HG03460 (cell line): Measurements from ENCODE around the gene C1orf167.

ENCODE experiments used
- ATAC-seq: cut with Tn5 transposase; IDR thresholded peaks from one replicate; pipeline ENCODE4 v1.9.1; 2021; ENCODE audit not compliant: unreplicated experiment

The C1orf167 gene

GRCh38 chr1:11735854-11736745, 25.9 kb upstream of the C1orf167 start, which contains the start of gene AGTRAP:
Gene AGTRAP (plus strand): TSS chr1:11736136. CDS start chr1:11736209, 73 bp downstream.
- peak; percentile 52 for ATAC-seq

GRCh38 chr1:11736746-11737639, 25.0 kb upstream of the C1orf167 start:
- no peak for ATAC-seq

GRCh38 chr1:11738096-11738495, 23.9 kb upstream of the C1orf167 start:
- no peak for ATAC-seq

- no peak for ATAC-seq
Observed at GRCh38 chr1:11738783-11739182, 23.2 kb upstream of the C1orf167 start.

DNA sequence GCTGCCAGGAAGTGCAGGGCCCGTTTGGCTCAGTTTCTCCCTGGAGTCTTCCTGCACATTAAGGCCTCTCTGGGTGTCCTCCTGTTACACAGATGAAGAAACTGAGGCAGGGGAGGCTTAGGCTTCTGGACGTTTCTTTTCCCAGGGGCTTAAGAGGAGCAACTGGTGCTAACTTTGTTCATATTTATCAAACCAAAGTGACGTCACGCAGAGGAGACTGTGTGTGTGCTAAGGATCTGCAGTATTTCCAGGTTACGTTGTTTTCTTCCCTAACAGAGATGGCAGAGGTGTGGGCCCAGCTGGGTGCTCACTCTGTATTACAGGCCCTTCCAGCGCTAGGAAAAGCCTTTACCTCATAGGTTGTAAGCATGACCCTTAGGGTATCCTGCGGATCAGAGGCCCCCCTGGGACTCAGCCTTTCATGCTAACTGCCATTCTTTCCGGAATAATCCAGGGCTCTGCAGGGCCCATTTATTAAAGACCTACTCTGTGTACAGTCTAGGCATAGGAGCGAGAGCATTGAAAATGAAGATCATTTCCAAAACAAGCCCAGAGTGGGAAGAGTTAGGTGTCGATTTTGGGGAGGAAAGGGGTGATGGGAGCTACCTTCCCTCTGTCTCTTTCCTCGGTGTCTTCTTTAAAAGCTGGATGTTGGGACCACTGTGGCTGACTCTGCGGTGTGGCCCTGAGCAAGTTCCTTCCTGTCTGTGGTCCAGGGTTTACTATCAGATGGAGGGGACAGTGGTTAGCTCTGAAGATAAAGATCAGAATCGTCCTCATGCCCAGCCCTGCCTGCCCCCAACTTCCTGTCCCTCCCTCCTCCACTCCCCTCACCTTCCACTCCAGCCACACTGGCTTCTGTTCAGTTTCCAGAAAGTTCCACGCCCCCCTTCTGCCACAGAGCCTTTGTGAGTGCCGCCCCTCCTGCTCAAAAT, 21.5 kb upstream of the C1orf167 start:
- no peak for ATAC-seq

DNA sequence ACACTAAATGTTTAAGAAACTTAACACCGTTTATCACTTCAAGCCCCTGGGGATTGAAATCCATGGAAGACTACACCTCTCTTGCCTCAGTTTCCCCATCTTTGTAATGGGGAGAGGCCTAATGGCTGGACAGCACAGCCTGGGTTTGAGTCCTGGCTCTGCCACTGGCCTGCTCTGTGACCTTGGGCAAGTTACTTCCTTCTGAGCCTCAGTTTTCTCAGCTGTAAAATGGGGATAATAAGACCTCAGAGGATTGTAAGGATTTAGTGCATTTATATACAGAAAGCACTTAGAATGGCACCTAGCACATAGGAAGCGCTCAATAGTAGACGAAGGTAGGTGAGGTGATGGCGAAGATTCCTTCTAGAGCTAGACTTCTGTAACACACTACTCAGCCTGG, 20.5 kb upstream of the C1orf167 start:
- no peak for ATAC-seq

DNA sequence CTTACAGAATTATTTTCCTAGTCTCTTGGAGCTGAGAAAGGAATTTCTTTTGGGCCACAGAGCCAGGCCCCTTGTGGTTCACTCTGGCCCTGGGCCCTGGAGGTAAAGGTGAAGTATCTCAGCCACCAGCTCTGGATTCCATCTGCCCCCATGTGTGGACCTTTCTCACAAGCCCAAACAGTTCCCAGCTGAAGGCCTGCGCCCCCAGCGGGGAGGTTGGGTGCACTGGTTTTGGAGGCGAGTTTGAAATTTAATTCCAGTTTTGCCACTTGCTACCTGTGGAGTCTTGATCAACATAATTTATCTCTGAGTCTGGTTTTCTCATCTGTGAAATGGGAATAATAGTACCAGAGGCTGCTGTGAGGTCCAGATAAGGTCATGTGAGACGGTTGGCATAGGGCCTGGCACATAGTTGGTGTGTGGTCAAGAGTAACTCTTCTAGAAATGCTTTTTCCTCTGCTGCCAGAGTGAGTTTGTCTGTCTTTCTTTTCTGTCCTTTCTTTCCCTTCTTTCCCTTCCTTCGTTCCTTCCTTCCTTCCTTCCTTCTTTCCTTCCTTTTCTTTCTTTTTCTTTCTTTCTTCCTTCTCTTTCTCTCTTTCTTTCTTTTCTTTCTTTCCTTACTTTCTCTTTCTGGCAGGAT, 20.0 kb upstream of the C1orf167 start:
- ATAC-seq: no peak

- ATAC-seq: no peak
Observed at GRCh38 chr1:11744287-11744686, 17.7 kb upstream of the C1orf167 start.

- ATAC-seq: no peak
Observed at GRCh38 chr1:11746092-11746491, 15.9 kb upstream of the C1orf167 start.

DNA sequence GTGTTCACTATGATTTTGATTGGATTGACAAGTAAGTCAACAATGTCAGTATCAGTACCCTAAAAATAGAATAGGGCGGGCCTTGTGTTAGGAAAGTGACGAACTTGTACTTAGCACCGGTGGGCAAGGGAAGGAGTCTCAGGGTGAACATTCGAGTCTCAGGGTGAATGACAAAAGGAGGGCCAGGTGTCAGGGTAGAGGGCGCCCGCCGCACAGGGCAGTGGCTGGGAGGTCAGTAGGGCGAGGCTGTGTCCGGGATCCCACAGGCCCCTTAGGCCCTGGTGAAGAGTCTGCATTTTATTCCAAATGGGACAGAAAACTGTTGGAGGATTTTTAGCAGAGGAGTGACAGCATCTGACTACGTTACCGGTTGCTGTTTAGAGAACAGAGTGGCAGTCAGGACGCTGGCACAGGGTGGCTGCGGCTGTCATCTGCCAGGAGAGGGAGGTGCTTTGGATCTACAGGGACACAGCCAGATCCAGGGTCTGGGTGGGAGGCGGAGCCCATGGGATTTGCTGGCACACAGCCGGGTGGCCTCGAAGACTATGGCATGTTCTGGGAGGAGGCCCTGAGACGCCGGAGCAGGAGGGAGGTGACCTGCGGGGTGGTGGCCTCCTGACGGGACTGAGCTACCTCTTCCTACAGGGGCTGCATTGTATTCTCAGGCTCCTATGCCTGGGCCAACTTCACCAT, 15.1 kb upstream of the C1orf167 start:
- no peak for ATAC-seq

DNA sequence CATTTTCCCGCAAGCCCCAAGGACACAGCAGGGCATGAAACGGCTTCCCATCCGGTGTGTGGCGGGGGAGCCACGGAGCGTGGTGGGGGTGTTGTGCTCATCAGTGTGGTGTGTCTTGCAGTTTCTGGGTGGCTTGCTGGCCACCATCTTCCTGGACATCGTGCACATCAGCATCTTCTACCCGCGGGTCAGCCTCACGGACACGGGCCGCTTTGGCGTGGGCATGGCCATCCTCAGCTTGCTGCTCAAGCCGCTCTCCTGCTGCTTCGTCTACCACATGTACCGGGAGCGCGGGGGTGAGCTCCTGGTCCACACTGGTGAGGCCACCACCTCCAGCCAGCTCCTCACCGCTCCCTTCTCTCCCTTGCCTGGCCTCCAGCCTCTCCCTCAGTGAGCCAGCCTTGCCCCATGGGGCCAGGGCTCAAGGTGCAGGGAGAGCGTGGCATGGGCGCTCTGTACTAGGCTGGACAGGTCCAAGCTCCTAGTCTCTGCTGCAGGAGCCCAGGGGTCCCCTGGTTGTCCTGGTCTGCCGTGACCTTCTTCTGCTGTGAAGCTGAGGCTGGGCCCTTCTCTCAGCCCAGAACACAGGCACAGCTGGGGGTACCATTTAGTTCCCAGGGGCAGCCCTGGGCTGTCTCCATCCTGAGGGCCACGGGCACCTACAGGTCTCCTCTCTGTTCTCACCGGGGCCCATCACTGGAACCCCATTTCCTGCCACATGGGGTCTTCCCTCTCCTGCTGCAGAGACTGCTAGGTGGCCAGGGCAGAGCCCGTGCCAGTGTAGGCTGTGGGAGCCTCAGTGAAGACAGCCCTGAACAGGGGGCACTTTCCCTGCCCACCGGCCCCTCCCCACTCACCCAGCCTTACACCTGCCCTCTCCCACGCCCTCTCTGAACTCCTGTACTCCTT, 13.4 kb upstream of the C1orf167 start:
- no peak for ATAC-seq

DNA sequence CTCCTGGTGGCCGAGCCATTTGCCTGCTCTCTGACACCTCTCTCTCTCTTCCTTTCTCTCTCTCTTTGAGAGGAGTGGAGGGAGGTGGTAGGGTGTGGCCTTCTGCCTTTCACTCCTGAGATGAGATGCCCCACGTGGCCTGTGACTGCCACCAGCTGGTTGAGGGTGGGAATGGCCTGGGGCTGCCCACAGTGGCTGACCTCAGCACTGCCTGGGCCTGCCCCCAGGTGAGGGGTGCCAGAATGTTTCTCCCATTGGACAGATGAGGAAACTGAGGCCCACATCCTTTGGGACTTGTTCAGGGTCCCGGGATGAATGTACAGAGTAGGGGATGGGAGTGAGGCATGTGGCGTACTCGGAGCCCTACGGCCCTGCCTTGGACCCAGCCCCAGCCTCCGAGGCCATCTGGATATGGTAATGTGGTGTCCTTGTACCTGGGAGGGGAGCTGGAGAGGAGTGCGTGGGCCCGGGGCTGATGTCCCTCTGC, 12.7 kb upstream of the C1orf167 start:
- ATAC-seq: peak; percentile 81

GRCh38 chr1:11749996-11750395, 12.0 kb upstream of the C1orf167 start:
- ATAC-seq: no peak

GRCh38 chr1:11751087-11751486, 10.9 kb upstream of the C1orf167 start:
- ATAC-seq: no peak

DNA sequence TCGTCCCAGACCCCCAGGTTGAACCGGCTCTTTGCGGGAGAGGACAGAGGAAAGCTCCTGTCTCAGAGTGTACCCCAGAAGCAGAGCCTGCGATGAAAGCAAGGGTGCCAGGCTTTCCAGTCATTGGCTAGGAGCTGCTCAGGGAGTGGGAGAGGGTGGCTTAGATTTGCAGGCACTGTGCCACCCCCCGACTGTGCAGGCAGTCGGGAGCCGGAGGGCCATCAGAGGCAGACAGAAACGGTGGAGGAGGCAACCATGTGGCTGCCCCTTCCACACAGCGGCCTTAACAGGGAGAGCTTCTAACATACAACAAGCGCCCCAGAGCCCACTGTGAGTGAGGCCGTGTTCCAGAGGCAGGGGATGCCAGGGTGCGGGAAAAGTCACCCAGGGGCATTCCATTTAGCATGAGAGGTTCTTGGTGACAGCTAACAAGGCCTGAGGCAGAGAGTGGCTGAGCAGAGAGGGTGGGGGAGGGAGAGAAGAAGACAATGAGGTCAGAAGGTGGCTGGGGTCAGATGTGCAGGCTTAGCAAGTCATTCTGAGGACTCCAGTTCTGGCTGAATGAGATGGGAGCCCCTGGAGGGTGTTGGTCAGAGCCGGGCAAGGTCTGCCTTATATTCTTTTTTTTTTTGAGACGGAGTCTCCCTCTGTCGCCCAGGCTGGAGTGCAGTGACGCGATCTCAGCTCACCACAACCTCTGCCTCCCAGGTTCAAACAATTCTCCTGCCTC, 9.5 kb upstream of the C1orf167 start:
- ATAC-seq: no peak

- no peak for ATAC-seq
Observed at GRCh38 chr1:11753555-11754208, 8.3 kb upstream of the C1orf167 start.

DNA sequence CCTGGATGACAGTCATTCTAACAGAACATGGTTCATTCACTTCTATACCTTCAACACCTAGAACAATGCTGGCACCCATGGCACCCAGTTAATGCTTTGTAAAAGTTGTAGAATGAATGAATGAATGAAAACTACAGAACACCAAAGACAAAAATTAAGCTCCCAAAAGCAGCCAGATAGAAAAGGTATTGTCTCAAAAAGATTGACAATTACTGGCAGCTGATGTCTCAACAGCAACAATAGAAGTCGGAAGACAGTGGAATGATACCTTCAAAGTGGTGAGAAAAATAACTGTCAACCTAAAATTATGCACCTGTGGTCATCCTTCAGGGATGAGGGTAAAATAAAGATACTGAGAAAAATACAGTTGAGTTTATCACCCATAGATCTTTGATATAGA, 4.9 kb upstream of the C1orf167 start:
- no peak for ATAC-seq
